ENCODE measurements around the gene ADGRV1. TPM values are rescaled to one million over a fixed set of nuclear protein-coding genes. Genes with fewer than 3 reads are reported as not detected.
A peak's percentile ranks its signal among the peaks of the same experiment; 100 is the strongest.

The ADGRV1 gene
- total and polyA plus RNA-seq, 9 of the 15 experiments (the other 6 are each of a cell fraction or from before 2014, with no cell fraction given), result 21.7 to 156 (median 58.2) TPM

- ChIA-PET CTCF (ENCODE audit: low intra/inter-chr PET ratio) (no interaction called here), POLR2A (interaction anchor here (1.0 to 1.1 kb wide), 3 partner anchors 8 to 506 kb away, joined by 3 read pairs; no protein-coding TSS in a partner anchor)
- Histone ChIP-seq H3K9me3 (replicated peaks; ENCODE audit: control insufficient read depth, insufficient read depth, low read depth, low read length) (no peaks in the 10 kb centered on the region), H3K9ac (ENCODE audit: insufficient read depth in 1 of 2, low read depth in 2 of 2, low read length in 2 of 2) (no peak overlapping the region), H3K27me3 (ENCODE audit: control insufficient read depth in 2 of 2, insufficient read depth in 2 of 2, low read length in 2 of 2) (no peaks in the 10 kb centered on the region), H4K20me1 (replicated peaks; ENCODE audit: control insufficient read depth, insufficient read depth, low read length) (no peaks in the 10 kb centered on the region), H3K4me1 (replicated peaks in 1 of 2; ENCODE audit: control insufficient read depth in 2 of 2, insufficient read depth in 2 of 2, low read length in 2 of 2) (peaks cover 0 to 9% of the 10 kb centered on the region in 2 experiments; a peak in 1 of 5 replicates), H3K4me2 (ENCODE audit: insufficient read depth, low read length) (no peak overlapping the region), H2AFZ (ENCODE audit: low read depth, low read length) (no peak overlapping the region), H3K79me2 (ENCODE audit: control insufficient read depth, insufficient read depth, low read length) (no peaks in the 10 kb centered on the region), H3K36me3 (ENCODE audit: control insufficient read depth, insufficient read depth, low read length) (peaks cover 20% of the 10 kb centered on the region; the same call in 2 of the 3 replicates), H3K27ac (ENCODE audit: extremely low read depth, low read depth, low read length) (no peak overlapping the region), H3K4me3 (no peak overlapping the region), H3K9me1 (ENCODE audit: control insufficient read depth, insufficient read depth, low read length) (no peaks in the 10 kb centered on the region)
- FAIRE-seq (no peak), DNase-seq (ENCODE audit: extremely low read depth in 1 of 4, low spot score in 3 of 4) (no peak), ATAC-seq (no peak)
- in situ Hi-C loops (cut with MboI), result no loop called here
- intact Hi-C loops (cut with micrococcal nuclease), result no loop called here
- BruUV-seq (replicated peaks), result no TSS peak
- 44% methylated on average over 3 of the region's 3 CpGs for WGBS (ENCODE audit: insufficient coverage, low coverage, missing lambda C conversion rate)
- TF ChIP-seq, protein P1, sequence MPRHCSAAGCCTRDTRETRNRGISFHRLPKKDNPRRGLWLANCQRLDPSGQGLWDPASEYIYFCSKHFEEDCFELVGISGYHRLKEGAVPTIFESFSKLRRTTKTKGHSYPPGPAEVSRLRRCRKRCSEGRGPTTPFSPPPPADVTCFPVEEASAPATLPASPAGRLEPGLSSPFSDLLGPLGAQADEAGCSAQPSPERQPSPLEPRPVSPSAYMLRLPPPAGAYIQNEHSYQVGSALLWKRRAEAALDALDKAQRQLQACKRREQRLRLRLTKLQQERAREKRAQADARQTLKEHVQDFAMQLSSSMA (CRISPR knock-in tag; IDR thresholded peaks at IDR 0.05), result no peak
- peak; percentile 96 for TF ChIP-seq FOSL1 (tag; conservative IDR thresholded peaks at IDR 0.05)
- TF ChIP-seq ZFP36 (IDR thresholded peaks at IDR 0.05; ENCODE audit: low read depth, low read length, partially characterized antibody), result no peak
- no peak for TF ChIP-seq E4F1 (CRISPR knock-in tag; IDR thresholded peaks at IDR 0.05; ENCODE audit: borderline replicate concordance)
- TF ChIP-seq HDGF (IDR thresholded peaks at IDR 0.05), result no peak
- no peak for TF ChIP-seq HMGN3 (IDR thresholded peaks at IDR 0.05; ENCODE audit: borderline replicate concordance, extremely low read depth, insufficient read length, low read depth, low read length)
- no peak for TF ChIP-seq ZNF184 (CRISPR knock-in tag; IDR thresholded peaks at IDR 0.05)
- no peak; the same call in 1 of the 2 replicates for TF ChIP-seq JUND (IDR thresholded peaks at IDR 0.05; ENCODE audit: borderline replicate concordance, low read depth, low read length)
- TF ChIP-seq JUND (tag; IDR thresholded peaks at IDR 0.05; ENCODE audit: borderline replicate concordance, low read depth, low read length), result peak; percentile 78; the same call in 1 of the 3 replicates
- TF ChIP-seq SIRT6 (IDR thresholded peaks at IDR 0.05; ENCODE audit: low read depth, low read length), result no peak
- no peak for TF ChIP-seq CCAR2 (IDR thresholded peaks at IDR 0.05; ENCODE audit: low read depth, low read length)
- TF ChIP-seq ERF (CRISPR knock-in tag; IDR thresholded peaks at IDR 0.05), result no peak
- TF ChIP-seq, protein P2, sequence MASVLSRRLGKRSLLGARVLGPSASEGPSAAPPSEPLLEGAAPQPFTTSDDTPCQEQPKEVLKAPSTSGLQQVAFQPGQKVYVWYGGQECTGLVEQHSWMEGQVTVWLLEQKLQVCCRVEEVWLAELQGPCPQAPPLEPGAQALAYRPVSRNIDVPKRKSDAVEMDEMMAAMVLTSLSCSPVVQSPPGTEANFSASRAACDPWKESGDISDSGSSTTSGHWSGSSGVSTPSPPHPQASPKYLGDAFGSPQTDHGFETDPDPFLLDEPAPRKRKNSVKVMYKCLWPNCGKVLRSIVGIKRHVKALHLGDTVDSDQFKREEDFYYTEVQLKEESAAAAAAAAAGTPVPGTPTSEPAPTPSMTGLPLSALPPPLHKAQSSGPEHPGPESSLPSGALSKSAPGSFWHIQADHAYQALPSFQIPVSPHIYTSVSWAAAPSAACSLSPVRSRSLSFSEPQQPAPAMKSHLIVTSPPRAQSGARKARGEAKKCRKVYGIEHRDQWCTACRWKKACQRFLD (CRISPR knock-in tag; IDR thresholded peaks at IDR 0.05), result no peak
- TF ChIP-seq XRCC3 (IDR thresholded peaks at IDR 0.05), result no peak
- TF ChIP-seq CBFB (CRISPR knock-in tag; IDR thresholded peaks at IDR 0.05), result no peak
- TF ChIP-seq, protein P3, sequence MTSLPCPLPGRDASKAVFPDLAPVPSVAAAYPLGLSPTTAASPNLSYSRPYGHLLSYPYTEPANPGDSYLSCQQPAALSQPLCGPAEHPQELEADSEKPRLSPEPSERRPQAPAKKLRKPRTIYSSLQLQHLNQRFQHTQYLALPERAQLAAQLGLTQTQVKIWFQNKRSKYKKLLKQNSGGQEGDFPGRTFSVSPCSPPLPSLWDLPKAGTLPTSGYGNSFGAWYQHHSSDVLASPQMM (CRISPR knock-in tag; IDR thresholded peaks at IDR 0.05), result no peak
These were observed 320.1 kb downstream of the ADGRV1 start for GRCh38 chr5:90878549-90879196.

Data from K562 (cell line).